ENCODE data around the gene PI4K2B.
"Not testable (repeated sequence)": the region's sequence is repeated elsewhere in the genome, so short reads cannot be mapped to it uniquely, and the experiment has no call there.

The PI4K2B gene

GRCh38 chr4:25245181-25245580, 11.3 kb downstream of the PI4K2B start:
- no peak for DNase-seq

- DNase-seq, result no peak
These were observed 13.1 kb downstream of the PI4K2B start for GRCh38 chr4:25246680-25247611.

GRCh38 chr4:25248875-25249274, 15.0 kb downstream of the PI4K2B start:
- DNase-seq, result not testable (repeated sequence)

GRCh38 chr4:25249494-25249893, 15.7 kb downstream of the PI4K2B start:
- not testable (repeated sequence) for DNase-seq

DNA sequence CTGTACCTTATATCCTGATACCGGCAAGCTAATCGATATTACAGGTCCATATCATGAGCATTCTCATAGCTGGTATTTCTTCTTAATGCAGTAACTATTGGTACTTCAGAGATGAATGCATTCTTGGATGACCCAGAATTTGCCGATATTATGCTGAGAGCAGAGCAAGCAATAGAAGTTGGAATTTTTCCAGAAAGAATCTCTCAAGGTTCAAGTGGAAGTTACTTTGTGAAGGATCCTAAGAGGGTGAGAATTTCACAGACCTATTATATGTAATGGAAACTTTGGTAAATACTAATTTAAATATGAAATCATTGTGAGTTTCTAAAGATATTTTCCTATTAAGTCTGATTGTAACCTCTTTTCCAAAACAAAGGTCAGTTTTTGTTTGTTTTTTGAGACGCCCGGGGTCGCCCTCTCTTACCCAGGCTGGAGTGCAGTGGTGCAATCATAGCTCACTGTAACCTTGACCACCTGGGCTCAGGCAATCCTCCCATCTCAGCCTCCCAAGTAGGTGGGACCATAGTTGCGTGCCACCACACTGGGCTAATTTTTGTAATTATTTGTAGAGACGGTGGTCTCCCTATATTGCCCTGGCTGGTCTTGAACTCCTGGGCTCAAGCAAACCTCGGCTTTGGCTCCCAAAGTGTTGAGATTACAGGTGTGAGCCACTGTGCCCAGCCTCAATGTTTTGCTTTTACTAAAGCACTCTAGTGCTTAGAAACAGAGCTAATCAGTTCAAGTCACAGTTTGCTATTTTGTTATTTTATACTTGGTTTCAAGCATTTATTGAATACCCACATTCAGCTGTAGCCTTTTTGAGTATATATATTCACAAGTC, 18.6 kb downstream of the PI4K2B start:
- no peak for DNase-seq

- DNase-seq, result no peak
These were observed 19.2 kb downstream of the PI4K2B start for GRCh38 chr4:25253071-25253445.

DNA sequence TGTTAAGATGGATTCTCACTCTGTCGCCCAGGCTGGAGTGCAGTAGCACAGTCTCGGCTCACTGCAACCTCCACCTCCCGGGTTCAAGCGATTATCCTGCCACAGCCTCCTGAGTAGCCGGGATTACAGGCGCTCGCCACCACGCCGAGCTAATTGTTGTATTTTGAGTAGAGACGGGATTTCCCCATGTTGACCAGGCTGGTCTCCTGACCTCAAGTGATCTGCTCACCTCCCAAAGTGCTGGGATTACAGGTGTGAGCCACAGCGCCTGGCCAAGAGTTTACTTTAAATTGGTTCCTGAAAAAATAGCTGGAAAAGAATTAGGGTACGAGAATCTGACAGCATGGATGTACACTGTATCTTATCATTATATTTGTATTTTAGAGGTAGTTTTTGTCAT, 20.0 kb downstream of the PI4K2B start:
- not testable (repeated sequence) for DNase-seq

GRCh38 chr4:25258980-25259578, 25.2 kb downstream of the PI4K2B start:
- no peak for DNase-seq

DNA sequence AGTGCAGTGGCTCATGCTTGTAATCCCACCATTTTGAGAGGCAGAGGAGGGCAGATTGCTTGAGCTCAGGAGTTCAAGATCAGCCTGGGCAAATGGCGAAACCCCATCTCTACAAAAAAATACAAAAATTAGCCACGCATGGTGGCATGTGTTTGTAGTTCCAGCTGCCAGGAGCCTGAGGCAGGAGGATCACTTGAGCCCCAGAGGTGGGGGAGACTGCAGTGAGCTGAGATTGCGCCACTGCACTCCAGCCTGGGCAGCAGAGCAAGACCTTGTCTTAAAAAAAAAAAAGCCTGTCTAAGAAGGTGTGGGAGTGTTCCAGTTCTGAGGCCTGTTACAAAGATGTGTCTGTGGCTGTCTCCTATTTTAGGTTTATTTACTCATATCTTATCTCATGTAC, 38.0 kb downstream of the PI4K2B start:
- DNase-seq, result no peak

DNA sequence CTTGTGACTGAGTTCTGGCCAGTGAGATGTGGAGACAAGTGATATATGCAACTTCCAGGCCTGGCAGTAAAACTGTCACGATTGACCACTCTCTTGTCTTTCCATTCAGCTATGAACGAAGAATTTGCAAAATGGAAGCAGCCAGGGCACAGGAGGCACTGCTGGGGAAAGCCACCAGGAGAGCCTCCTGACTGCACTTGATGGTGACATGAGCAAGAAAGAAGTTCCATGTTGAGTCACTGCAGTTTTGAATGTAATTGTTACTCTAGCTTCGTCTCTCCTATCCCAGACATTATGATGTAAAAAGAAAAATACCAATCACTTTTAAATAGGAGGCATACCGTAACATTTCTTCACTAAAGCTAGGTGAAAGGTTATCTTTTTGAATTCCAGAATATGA, 46.4 kb downstream of the PI4K2B start:
- no peak for DNase-seq

GRCh38 chr4:25283948-25284347, 50.1 kb downstream of the PI4K2B start:
- DNase-seq, result no peak

DNA sequence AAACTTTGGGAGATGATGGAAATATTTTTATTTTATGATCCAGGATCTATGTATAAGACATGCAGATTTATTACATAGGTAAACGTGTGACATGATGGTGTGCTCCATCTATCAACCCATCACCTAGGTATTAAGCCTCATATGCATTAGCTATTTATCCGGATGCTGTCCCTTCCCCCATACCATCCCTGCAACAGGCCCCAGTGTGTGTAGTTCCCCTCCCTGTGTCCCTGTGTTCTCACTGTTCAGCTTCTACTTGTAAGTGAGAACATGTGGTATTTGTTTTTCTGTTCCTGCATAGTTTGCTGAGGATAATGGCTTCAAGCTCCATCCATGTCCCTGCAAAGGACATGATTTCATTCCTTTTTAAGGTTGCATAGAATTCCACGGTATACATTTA, 50.6 kb downstream of the PI4K2B start:
- no peak for DNase-seq

DNA sequence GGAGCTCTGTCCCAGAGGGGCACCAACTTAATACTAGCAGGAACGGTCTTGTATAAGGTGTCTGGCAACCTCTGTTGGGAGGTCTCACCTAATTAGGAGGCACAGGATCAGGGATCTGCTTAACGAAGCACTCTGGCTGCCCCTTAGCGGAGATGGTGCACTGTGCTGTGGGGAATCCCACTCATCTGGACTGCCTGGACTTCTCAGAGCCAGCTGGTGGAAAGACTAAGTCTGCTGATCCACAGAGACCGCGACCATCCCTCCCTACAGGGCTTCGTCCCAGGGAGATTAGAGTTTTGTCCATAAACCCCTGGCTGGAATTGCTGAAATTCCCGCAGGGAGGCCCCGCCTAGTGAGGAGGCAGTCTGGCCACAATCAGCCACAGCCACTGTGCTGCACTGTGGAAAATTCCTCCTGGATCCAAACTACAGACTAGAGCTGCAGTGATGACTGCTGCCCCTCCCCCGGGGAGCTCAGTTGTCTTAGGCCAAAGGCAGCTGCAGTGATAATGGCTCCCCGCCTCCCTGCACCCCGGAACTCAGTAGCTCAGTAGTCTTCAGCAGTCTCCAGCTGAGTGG, 56.7 kb downstream of the PI4K2B start:
- DNase-seq, result no peak

DNA sequence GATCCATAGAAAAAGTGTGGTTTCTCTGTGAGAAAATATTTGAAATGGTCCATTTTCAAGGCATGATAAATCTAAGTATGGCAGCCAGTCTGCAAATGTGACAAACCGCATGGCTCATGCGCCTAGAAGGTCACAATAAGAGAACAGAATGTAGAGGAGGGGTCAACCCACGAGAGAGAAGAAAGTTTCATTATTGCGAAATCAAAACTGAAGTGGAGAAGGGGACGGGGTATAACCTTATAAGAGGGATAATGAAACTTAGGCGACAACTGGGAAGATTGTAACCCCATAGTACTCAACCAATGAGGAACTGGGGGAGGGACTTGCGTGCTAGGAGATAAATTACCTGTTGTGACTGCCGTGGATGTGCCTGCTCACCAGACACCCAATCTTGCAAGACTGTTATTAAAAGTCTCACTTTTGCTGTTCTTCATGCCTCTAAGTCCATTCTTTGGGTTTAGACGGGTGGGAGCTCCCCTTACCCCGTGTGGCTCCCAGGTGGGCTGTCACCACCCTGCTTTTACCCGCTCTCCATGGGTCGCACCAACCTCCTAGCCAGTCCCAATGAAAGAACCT, 57.4 kb downstream of the PI4K2B start:
- DNase-seq, result no peak

GRCh38 chr4:25297528-25298242, 63.9 kb downstream of the PI4K2B start:
- no peak for DNase-seq

DNA sequence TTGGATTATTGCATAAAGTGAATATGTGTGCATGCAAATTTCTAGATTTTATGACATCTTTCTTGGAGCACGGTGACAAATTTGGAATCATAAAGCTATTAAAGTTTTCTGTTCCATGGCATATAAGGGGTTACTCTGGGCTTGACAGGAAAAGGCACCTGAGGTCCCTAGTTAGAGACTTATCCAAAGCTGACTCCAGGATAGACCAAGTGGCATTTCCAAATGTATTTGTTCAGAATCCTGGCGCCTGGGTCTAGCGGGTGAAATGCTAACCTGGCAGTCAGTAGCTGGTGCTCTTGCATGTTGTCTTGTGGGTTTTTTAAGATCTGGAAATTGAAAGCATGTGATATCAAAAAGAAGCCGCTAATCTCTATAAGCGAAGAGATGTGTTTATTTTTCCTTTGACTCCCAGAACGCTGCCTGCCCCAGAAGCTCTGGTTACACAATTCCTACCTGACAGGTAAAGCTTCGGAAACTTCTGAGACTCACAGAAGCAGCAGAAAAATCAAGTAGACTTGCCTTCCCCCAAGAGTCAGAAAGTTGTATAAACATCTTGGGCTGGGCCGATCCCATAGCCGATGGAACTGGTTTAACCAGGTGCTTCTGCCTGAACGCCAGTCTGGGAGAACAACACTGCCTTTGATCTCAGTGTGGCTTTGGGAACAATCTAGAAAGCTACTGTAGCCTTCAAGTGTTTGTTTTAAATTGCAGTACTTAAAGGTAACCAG, 65.8 kb downstream of the PI4K2B start:
- DNase-seq, result no peak

DNA sequence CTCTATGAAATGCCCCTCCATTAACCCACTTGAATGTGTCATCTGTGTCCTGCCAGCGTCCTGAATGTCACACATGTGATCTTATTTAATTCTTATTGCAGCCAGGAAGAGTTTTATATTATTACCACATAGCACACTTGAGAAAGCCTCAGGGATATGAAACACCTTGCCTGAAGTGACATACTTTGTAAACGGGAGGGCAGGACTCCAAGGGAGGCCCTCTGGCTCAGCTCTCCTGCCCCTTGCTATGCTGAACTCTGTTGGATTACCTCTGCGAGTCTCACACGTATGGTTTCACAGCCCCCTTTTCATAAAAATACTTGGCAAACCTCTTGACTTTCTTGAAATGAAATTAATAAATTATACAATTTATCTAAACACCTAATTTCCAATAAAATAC, 67.6 kb downstream of the PI4K2B start:
- no peak for DNase-seq

GRCh38 chr4:25302626-25303025, 68.8 kb downstream of the PI4K2B start:
- DNase-seq, result no peak

DNA sequence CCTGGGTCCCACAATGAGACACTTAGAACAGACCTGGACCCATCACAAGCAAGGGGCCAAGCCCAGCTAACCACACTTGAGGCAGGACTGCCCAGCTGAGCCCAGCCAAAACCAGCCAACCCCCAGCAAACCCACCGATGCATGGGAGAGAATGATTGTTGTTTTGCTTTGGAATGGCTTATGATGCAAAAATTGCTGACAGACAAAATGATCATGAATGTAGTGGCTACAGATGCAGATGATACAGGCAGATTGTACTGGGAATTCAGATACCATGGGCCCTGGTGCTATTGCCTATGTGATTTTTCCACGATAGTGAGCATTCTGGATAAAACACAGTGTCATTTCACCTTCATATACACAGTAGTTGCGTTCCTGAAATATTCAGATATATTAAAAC, 69.7 kb downstream of the PI4K2B start:
- DNase-seq, result no peak

- no peak for DNase-seq
These were observed 72.8 kb downstream of the PI4K2B start for GRCh38 chr4:25306518-25307057.

GRCh38 chr4:25307596-25307995, 73.8 kb downstream of the PI4K2B start:
- DNase-seq, result no peak
